K562 (cell line): ENCODE data around the gene RNF223. TPM values are rescaled to one million over a fixed set of nuclear protein-coding genes. Genes with fewer than 3 reads are reported as not detected.

ENCODE experiments used
- HEY1 ChIP-seq: fragments of 250-450 bp; sonication (Bioruptor Pico); IDR thresholded peaks from 2 replicates; pipeline ENCODE4 v1.5.0; 2020; ENCODE audit warnings: mild to moderate bottlenecking, moderate library complexity, borderline replicate concordance
- NFATC3 ChIP-seq: fragments of 450-650 bp; IDR thresholded peaks from 2 replicates; pipeline ENCODE4 v1.6.1; 2017; ENCODE audit warnings: mild to moderate bottlenecking
- SAFB ChIP-seq: fragments of 200-400 bp; formaldehyde crosslinking; IDR thresholded peaks from 2 replicates; pipeline ENCODE4 v1.6.1; 2017; ENCODE audit warnings: low read depth, low read length, borderline replicate concordance
- ZNF408 ChIP-seq: fragments of 250-450 bp; sonication (Bioruptor Pico); IDR thresholded peaks from 2 replicates; pipeline ENCODE4 v1.4.0; 2020; ENCODE audit warnings: low read depth, mild to moderate bottlenecking, moderate library complexity
- ZNF551 ChIP-seq: fragments of 250-450 bp; sonication (Bioruptor Pico); IDR thresholded peaks from 2 replicates; pipeline ENCODE4 v1.5.0; 2021; ENCODE audit warnings: mild to moderate bottlenecking, moderate library complexity
- polyA plus RNA-seq, 8 experiments: library from polyadenylated mRNA; depleted of rRNA in 4 of 8; stranded (reverse) in 5 of 8; unstranded in 3 of 8; fragments of >200 nt; fragmentation: Nextera tagmentation in 2 of 8; fragmentation: Illumina TruSeq in 1 of 8; extraction: Ambion mirVana in 2 of 8; extraction: Trizol in 1 of 8; gene quantifications; 2 replicates each; pipeline versions ENCODE4 v1.2.1 to v1.2.3, GENCODE V29; 2011 to 2014; ENCODE audit warnings: inconsistent platforms in 1 of 8, missing spikeins in 1 of 8
- total RNA-seq, 7 experiments: library from RNA; depleted of rRNA in 6 of 7; stranded (reverse); fragments of >200 nt in 6 of 7; fragmentation: Illumina TruSeq in 2 of 7; extraction: Trizol in 2 of 7; gene quantifications; 2 replicates each; pipeline versions ENCODE4 v1.2.1 to v1.2.3, GENCODE V29; 2011 to 2021; ENCODE audit warnings: low replicate concordance in 1 of 7
- TF ChIP-seq, protein P1 (sequence below): sonication (generic); formaldehyde crosslinking; IDR thresholded peaks from 2 replicates; pipeline ENCODE4 v1.8.0; 2023; ENCODE audit warnings: mild to moderate bottlenecking, missing genetic modification reagents
- TF ChIP-seq, protein P2 (sequence below), 2 experiments: fragments of 450-650 bp in 1 of 2; sonication (generic) in 1 of 2; formaldehyde crosslinking; conservative IDR thresholded peaks; 2 replicates each; pipeline versions ENCODE4 v1.4.0 to v1.8.1; 2020 to 2022; ENCODE audit warnings: mild to moderate bottlenecking in 1 of 2, missing genetic modification reagents in 1 of 2

Gene RNF223
- total and polyA plus RNA-seq, 9 of the 15 experiments (the other 6 are each of a cell fraction or from before 2014, with no cell fraction given) = 0.04 to 0.32 TPM; not detected in 7

DNA sequence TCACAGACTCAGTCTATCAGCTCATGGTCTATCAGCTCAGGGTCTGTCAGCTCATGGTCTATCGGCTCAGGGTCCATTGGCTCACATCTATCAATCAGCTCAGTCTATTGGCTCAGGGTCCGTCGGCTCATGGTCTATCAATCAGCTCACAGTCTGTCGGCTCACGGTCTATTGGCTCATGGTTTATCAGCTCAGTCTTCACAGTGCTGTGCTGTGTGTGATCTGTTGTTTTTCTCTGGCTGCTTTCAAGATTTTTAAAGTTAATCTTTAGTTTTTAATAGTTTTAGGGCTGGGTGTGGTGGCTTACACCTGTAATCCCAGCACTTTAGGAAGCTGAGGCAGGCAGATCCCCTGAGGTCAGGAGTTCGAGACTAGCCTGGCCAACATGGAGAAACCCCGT is 27.4 kb upstream of the RNF223 start (continued):
- TF ChIP-seq, protein P1, sequence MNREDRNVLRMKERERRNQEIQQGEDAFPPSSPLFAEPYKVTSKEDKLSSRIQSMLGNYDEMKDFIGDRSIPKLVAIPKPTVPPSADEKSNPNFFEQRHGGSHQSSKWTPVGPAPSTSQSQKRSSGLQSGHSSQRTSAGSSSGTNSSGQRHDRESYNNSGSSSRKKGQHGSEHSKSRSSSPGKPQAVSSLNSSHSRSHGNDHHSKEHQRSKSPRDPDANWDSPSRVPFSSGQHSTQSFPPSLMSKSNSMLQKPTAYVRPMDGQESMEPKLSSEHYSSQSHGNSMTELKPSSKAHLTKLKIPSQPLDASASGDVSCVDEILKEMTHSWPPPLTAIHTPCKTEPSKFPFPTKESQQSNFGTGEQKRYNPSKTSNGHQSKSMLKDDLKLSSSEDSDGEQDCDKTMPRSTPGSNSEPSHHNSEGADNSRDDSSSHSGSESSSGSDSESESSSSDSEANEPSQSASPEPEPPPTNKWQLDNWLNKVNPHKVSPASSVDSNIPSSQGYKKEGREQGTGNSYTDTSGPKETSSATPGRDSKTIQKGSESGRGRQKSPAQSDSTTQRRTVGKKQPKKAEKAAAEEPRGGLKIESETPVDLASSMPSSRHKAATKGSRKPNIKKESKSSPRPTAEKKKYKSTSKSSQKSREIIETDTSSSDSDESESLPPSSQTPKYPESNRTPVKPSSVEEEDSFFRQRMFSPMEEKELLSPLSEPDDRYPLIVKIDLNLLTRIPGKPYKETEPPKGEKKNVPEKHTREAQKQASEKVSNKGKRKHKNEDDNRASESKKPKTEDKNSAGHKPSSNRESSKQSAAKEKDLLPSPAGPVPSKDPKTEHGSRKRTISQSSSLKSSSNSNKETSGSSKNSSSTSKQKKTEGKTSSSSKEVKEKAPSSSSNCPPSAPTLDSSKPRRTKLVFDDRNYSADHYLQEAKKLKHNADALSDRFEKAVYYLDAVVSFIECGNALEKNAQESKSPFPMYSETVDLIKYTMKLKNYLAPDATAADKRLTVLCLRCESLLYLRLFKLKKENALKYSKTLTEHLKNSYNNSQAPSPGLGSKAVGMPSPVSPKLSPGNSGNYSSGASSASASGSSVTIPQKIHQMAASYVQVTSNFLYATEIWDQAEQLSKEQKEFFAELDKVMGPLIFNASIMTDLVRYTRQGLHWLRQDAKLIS (CRISPR knock-in tag) = no peak
- TF ChIP-seq ZNF551 (no peak), ZNF408 (CRISPR knock-in tag) (no peak), HEY1 (CRISPR knock-in tag) (no peak), SAFB (no peak), NFATC3 (no peak)
- TF ChIP-seq, protein P2, sequence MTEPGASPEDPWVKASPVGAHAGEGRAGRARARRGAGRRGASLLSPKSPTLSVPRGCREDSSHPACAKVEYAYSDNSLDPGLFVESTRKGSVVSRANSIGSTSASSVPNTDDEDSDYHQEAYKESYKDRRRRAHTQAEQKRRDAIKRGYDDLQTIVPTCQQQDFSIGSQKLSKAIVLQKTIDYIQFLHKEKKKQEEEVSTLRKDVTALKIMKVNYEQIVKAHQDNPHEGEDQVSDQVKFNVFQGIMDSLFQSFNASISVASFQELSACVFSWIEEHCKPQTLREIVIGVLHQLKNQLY (CRISPR knock-in tag; conservative IDR thresholded peaks at IDR 0.05) = no peak
